Stimulated activated CD4-positive, alpha-beta T cell treated with anti-CD3 and anti-CD28 coated beads, Interleukin-15, amount 100 ng/mL, for 1 hour (primary cell): ENCODE results near the gene DOCK8.
A peak's percentile ranks its signal among the peaks of the same experiment; 100 is the strongest.

Experiments used
- DNase-seq, 2 donors: peaks; one replicate each; pipeline ENCODE4 v3.0.0-alpha.2; 2020; ENCODE audit warnings: low read depth in 1 of 2, low spot score in 1 of 2

DOCK8 gene

GRCh38 chr9:488448-488847, 273.8 kb downstream of the DOCK8 start:
- DNase-seq, result no peak

GRCh38 chr9:489198-490197, 274.8 kb downstream of the DOCK8 start:
- DNase-seq, result no peak

- DNase-seq, result no peak
These were observed 280.1 kb downstream of the DOCK8 start for GRCh38 chr9:494764-495163.

- DNase-seq, result no peak
These were observed 281.1 kb downstream of the DOCK8 start for GRCh38 chr9:495739-496138.

GRCh38 chr9:503326-503725, 288.7 kb downstream of the DOCK8 start:
- no peak for DNase-seq

DNA sequence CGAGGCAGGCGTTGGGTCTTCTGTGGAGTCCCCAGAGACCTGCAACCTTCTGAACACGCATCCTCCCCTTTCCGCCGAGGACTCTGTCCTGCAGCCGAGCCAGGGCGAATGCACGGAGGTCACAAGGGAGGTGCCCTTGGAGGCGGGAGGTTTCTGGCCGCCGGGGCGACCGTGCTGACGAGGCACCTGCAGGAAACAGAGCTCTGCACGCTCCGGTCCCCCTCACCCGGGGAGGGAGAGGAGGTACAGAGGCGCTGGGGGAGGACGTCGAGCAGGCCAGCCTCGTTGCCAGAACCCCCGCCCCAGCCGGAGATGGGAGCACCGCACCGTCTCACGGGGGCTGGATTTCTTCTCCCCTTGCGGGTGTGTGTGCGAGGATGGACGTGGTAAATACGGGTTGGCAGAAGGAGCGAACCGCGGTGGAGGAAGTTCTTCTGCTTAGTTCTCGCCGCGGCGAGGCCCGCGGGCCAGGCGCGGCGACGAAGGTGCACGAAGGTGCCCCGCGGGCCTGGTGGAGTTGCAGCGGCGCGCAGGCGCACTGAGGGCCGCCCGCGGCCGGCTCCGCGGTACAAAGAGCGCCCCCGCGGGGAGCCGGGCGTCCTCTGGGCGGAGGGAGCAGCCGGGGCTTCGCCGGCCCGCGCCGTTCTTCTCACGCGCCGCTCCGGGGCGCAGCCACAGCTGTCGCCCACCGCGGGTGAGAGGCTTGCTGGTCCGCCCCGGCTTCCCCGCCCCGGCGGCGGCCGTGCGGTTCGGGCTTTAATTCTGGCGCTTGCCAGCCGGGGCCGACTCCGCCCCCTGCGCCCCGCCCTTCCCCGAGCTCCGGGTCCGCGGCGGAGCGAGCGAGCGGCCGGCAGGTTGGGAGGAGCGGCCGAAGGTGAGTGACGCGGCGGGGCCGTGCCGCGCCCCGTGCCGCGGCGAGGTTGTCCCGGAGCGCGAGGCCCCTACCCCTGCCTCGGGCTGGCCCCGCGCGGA, 289.5 kb downstream of the DOCK8 start, which contains the start of gene KANK1:
Gene KANK1, plus strand, starts transcription at position 815 of the 972 bp plus-strand sequence.
- peak; percentile 59 to 67 for DNase-seq

DNA sequence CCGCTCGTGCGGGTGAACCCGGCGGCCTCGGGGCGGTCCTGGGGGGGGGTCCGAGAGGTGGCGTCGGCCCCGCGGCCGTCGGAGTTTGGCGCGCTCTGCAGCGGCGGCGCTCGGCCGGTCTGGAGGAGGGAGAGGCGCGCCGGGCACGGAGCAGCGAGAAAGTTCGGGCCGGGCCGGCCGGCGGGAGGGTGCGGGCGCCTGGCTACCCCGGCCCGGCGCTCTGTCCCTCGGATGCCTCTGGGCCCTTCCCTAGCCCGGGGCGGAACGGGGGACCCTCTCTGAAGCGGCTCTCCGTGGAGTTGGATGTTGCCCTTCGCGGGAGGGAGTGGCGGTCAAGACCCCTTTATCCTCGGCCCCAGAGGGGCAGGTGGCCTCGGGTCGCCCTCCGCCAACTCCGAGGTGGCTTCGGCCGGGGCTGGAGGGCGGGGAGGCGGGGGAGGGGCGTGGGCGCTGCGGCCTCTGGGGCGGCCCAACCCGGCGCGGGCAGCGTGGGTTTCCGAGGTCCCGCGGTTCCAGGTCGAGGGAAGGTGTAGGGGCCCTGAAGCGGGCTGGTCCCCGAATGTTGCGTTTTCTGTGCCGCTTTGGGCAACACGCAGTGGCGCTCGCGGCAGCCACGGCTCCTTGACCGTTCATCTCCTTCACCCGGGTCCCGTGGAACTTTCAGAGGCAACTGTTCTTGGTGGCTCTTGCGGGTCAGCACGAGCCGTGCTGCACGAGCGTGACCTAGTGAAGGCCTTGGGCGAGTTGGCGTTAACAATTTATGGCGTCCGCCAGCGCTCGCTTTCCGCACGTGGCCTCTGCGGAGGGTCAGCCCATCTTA, 290.5 kb downstream of the DOCK8 start:
- DNase-seq, result peak in 1 of 2 donors; percentile 5

DNA sequence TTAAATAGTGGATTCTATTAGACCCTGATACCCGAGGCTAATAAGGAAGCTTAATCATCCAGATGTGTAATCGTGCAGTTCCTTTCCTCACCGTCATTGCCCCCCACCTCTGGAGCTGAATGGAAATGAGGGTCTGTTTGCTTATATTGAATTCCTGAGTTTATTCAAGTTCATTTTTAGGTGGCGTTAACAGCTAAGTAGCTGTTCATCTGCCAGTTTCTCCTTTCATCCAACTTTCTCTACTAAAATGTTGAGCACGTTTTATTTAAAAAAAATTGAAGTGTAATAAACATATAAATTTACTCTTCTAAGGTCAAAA, 291.0 kb downstream of the DOCK8 start:
- no peak for DNase-seq

DNA sequence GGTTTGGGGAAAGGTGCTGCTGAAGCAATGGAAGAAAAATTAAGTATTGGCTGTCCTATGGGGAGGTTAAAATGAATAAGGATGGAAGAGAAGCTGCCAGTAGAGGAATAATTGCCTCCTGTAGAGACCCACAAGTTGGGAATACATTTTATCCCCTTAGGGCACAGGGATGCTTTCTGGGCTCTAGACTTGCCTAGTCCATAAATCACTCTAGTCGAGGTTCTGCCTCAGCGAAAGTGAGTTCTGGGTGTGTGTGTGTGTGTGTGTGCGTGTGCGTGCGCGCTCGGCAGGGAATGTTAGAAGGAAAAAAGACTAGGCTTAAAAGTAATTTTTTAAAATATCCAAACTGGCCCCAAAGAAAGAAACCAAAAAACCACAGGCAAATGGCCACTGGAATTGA, 291.6 kb downstream of the DOCK8 start:
- no peak for DNase-seq

- no peak for DNase-seq
These were observed 297.2 kb downstream of the DOCK8 start for GRCh38 chr9:511861-512260.

- DNase-seq, result no peak
These were observed 298.0 kb downstream of the DOCK8 start for GRCh38 chr9:512555-513272.
